GM19193 (cell line): ENCODE data around the gene ABAT.

Experiments
- POLR2A ChIP-seq: IDR thresholded peaks from 4 replicates; pipeline ENCODE4 v1.6.1; 2011; ENCODE audit not compliant: insufficient read depth, insufficient read length; ENCODE audit errors: extremely low read depth

ABAT gene

GRCh38 chr16:8686031-8686621 is 11.7 kb downstream of the ABAT start:
- TF ChIP-seq POLR2A, result no peak

- no peak for TF ChIP-seq POLR2A
Observed at GRCh38 chr16:8686879-8687278, 12.5 kb downstream of the ABAT start.

- TF ChIP-seq POLR2A, result no peak
Observed at GRCh38 chr16:8689686-8690085, 15.3 kb downstream of the ABAT start.

- no peak for TF ChIP-seq POLR2A
Observed at GRCh38 chr16:8691728-8692127, 17.3 kb downstream of the ABAT start.

GRCh38 chr16:8694795-8695728 is 20.6 kb downstream of the ABAT start:
- no peak for TF ChIP-seq POLR2A

GRCh38 chr16:8696880-8697279 is 22.5 kb downstream of the ABAT start:
- TF ChIP-seq POLR2A, result no peak

GRCh38 chr16:8697965-8698364 is 23.5 kb downstream of the ABAT start:
- no peak for TF ChIP-seq POLR2A

- no peak for TF ChIP-seq POLR2A
Observed at GRCh38 chr16:8703693-8704092, 29.3 kb downstream of the ABAT start.

- no peak for TF ChIP-seq POLR2A
Observed at GRCh38 chr16:8704098-8704497, 29.7 kb downstream of the ABAT start.

- no peak for TF ChIP-seq POLR2A
Observed at GRCh38 chr16:8708536-8708935, 34.1 kb downstream of the ABAT start.

- TF ChIP-seq POLR2A, result no peak
Observed at GRCh38 chr16:8712589-8713361, 38.4 kb downstream of the ABAT start.

- TF ChIP-seq POLR2A, result no peak
Observed at GRCh38 chr16:8713635-8714172, 39.3 kb downstream of the ABAT start.

- no peak for TF ChIP-seq POLR2A
Observed at GRCh38 chr16:8714174-8714573, 39.8 kb downstream of the ABAT start.

- no peak for TF ChIP-seq POLR2A
Observed at GRCh38 chr16:8714807-8715206, 40.4 kb downstream of the ABAT start.

- TF ChIP-seq POLR2A, result no peak
Observed at GRCh38 chr16:8716052-8716451, 41.6 kb downstream of the ABAT start.
